Osteocyte (in vitro differentiated cells): ENCODE data around the gene SMG9. TPM values are rescaled to one million over a fixed set of nuclear protein-coding genes. Genes with fewer than 3 reads are reported as not detected.
A peak's percentile ranks its signal among the peaks of the same experiment; 100 is the strongest.

Experiments
- DNase-seq: peaks from one replicate; pipeline ENCODE4 v3.0.0; 2021; ENCODE audit warnings: mixed read lengths; ENCODE audit not compliant: unreplicated experiment; ENCODE audit errors: extremely low spot score
- H3K27ac Mint-ChIP-seq: one replicate; pipeline ENCODE4 v1.8.0; 2021; ENCODE audit warnings: mild to moderate bottlenecking, mixed read lengths; ENCODE audit not compliant: unreplicated experiment
- H3K27me3 Mint-ChIP-seq: one replicate; pipeline ENCODE4 v1.8.0; 2021; ENCODE audit warnings: mixed read lengths; ENCODE audit not compliant: unreplicated experiment
- H3K36me3 Mint-ChIP-seq: one replicate; pipeline ENCODE4 v1.8.0; 2021; ENCODE audit warnings: mixed read lengths; ENCODE audit not compliant: unreplicated experiment
- H3K4me1 Mint-ChIP-seq: one replicate; pipeline ENCODE4 v1.8.0; 2021; ENCODE audit warnings: mixed read lengths; ENCODE audit not compliant: unreplicated experiment
- H3K4me3 Mint-ChIP-seq: one replicate; pipeline ENCODE4 v1.8.0; 2021; ENCODE audit warnings: mild to moderate bottlenecking, moderate library complexity, mixed read lengths; ENCODE audit not compliant: unreplicated experiment
- H3K9me3 Mint-ChIP-seq: one replicate; pipeline ENCODE4 v1.8.0; 2021; ENCODE audit warnings: mixed read lengths; ENCODE audit not compliant: unreplicated experiment
- total RNA-seq: library from RNA; stranded (reverse); gene quantifications from 2 replicates; pipeline ENCODE4 v1.2.1, GENCODE V29; 2021
- TF ChIP-seq, protein P1 (sequence below): fragments of 200-600 bp; sonication (generic); IDR thresholded peaks from 2 replicates; pipeline ENCODE4 v1.5.0; 2021; ENCODE audit warnings: antibody characterized with exemption, mild to moderate bottlenecking, moderate library complexity

SMG9 gene
- total RNA-seq, 1 donor from 2014 or later: 71.0 TPM

- Mint-ChIP-seq H3K9me3 (no peaks in the 10 kb centered on the region), H3K27me3 (peaks cover 25% of the 10 kb centered on the region), H3K27ac (no peak overlapping the region), H3K4me3 (no peak overlapping the region), H3K4me1 (peaks cover 12% of the 10 kb centered on the region), H3K36me3 (no peaks in the 10 kb centered on the region)
- TF ChIP-seq, protein P1, sequence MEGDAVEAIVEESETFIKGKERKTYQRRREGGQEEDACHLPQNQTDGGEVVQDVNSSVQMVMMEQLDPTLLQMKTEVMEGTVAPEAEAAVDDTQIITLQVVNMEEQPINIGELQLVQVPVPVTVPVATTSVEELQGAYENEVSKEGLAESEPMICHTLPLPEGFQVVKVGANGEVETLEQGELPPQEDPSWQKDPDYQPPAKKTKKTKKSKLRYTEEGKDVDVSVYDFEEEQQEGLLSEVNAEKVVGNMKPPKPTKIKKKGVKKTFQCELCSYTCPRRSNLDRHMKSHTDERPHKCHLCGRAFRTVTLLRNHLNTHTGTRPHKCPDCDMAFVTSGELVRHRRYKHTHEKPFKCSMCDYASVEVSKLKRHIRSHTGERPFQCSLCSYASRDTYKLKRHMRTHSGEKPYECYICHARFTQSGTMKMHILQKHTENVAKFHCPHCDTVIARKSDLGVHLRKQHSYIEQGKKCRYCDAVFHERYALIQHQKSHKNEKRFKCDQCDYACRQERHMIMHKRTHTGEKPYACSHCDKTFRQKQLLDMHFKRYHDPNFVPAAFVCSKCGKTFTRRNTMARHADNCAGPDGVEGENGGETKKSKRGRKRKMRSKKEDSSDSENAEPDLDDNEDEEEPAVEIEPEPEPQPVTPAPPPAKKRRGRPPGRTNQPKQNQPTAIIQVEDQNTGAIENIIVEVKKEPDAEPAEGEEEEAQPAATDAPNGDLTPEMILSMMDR: no peak
- DNase-seq: no peak
Measured at GRCh38 chr19:43789029-43789428, 34.3 kb upstream of the SMG9 start.

GRCh38 chr19:43786665-43787064 is 31.9 kb upstream of the SMG9 start:
- Mint-ChIP-seq H3K27me3 (peaks cover 16% of the 10 kb centered on the region), H3K4me1 (peaks cover 20% of the 10 kb centered on the region), H3K9me3 (no peaks in the 10 kb centered on the region), H3K36me3 (no peaks in the 10 kb centered on the region), H3K4me3 (no peak overlapping the region), H3K27ac (no peak overlapping the region)
- no peak for DNase-seq
- TF ChIP-seq, protein P1: no peak

DNA sequence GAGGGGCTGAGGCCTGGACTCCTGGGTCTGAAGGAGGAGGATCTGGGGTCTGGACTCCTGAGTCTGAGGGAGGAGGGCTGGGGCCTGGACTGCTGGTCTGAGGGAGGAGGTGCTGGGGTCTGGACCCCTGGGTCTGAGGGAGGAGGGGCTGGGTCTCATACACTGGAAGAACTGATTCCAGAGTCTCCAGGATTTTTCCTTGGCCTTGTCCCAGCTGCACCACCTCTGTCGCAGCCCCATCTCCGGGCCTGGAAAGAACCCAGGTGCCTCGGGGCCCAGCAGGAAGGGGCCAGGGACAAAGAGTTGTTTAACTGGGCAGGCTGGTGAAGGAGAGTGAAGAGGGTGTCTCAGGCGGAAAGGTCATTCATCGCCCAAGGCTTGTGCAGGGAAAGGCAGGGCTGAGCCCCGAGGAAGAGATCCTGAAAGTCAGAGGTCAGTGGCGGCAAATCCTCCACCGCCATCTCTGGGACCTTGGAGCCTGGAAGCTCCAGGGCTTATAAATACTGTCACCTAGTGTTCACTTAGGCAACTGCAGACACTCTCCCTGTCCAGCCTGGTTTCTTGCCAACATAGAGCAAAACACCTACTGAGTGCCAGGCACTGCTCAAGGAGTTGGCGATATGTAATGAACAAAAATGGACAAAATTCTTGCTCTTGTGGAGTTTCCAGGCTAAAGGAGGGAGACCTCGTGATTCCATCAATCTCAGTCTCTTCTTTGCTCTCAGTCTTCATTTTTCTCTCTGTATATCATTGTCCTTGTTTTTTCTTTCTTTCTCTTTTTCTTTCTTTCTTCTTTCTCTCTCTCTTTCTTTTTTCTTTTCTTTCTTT is 30.4 kb upstream of the SMG9 start:
- no peak for DNase-seq
- Mint-ChIP-seq H3K9me3 (no peaks in the 10 kb centered on the region), H3K27ac (peak overlapping the region; percentile 49), H3K4me1 (peaks cover 33% of the 10 kb centered on the region), H3K4me3 (no peak overlapping the region), H3K36me3 (no peaks in the 10 kb centered on the region), H3K27me3 (peaks cover 11% of the 10 kb centered on the region)
- TF ChIP-seq, protein P1: peak; percentile 98

DNA sequence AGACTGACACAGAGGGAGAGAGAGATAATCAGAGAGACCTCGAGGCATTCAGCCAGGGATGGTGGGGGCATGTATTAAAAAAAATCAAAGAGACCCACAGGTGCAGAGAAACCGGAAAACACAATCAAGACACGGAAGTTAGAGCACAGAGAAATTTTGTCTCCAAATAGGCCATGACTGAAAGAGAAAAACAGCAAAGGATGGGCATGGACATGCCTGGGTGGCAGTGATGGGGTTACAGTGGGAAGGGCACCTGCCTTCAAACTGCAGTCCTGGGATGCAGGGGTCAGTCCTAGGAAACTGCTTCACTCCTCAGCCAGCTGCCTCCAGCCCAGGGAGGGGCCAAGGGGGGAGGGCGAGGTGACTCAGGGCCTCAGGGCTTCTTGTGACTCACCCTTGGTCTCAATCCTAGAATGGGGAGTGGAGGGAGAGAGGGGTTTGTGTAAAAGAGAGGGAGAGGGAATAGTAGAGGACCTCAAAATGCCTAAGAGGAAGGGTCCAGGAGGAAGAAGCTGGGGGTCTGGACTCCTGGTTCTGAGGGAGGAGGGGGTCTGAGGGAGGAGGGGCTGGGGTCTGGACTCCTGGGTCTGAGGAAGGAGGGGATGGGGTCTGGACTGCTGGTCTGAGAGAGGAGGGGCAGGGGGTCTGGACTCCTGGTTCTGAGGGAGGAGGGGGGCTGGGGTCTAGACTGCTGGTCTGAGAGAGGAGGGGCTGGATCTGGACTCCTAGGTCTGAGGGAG is 29.6 kb upstream of the SMG9 start:
- no peak for DNase-seq
- no peaks in the 10 kb centered on the region for H3K36me3 Mint-ChIP-seq
- H3K9me3 Mint-ChIP-seq: no peaks in the 10 kb centered on the region
- TF ChIP-seq, protein P1: no peak
- H3K27ac Mint-ChIP-seq: peak overlapping the region; percentile 12
- peaks cover 5% of the 10 kb centered on the region for H3K27me3 Mint-ChIP-seq
- no peak overlapping the region for H3K4me3 Mint-ChIP-seq
- H3K4me1 Mint-ChIP-seq: peaks cover 41% of the 10 kb centered on the region

DNA sequence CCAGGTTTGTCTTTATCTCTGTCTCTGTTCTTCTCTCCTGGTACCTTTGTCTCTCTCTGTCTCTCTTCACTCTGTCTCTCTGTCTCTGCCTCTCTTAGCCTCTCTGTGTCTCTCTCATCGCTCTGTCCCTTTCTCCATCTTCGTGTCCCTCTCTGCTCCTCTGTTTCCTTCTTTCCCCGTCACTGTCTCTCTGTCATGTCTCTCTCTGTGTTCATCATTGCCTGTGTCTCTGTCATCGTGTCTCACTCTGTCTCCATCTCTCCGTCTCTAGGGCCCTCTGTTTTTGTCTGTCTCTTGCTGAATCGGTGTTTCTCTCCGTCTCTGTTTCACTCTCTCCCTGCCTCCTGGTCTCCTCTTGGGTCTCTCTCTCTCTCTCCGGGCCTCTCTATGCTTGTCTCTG is 28.9 kb upstream of the SMG9 start:
- no peak for DNase-seq
- H3K36me3 Mint-ChIP-seq: no peaks in the 10 kb centered on the region
- no peaks in the 10 kb centered on the region for H3K9me3 Mint-ChIP-seq
- peaks cover 43% of the 10 kb centered on the region for H3K4me1 Mint-ChIP-seq
- TF ChIP-seq, protein P1: no peak
- H3K27me3 Mint-ChIP-seq: peaks cover 3% of the 10 kb centered on the region
- no peak overlapping the region for H3K27ac Mint-ChIP-seq
- H3K4me3 Mint-ChIP-seq: no peak overlapping the region
